PC-3 (cell line): ENCODE measurements around the gene PAM16.

Experiments used
- EZH2phosphoT487 ChIP-seq: fragments of 300-600 bp; sonication (generic); IDR thresholded peaks from 2 replicates; pipeline ENCODE4 v1.6.1; 2018; ENCODE audit warnings: mild to moderate bottlenecking, antibody characterized with exemption, low read length, borderline replicate concordance
- TF ChIP-seq, protein P1 (sequence below): fragments of 300-600 bp; sonication (generic); conservative IDR thresholded peaks from 2 replicates; pipeline ENCODE4 v1.5.1; 2017; ENCODE audit warnings: antibody characterized with exemption, low read depth, mild to moderate bottlenecking, low read length

DNA sequence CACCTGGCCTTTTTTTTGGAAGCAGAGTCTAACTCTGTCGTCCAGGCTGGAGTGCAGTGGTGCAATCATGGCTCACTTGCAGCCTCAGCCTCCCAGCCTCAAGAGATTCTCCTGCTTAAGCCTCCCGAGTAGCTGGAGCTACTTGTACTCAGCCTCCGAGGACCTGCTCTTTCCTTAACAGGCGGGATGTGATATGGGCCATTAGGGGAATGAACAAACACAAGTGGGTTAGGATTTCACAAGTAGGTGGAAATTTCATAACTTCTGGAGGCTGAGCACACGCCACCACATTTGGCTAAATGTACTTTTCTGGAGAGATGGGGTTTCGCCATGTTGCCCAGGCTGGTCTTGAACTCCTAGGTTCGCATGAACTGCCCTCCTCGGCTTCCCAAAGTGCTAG is 4.1 kb downstream of the PAM16 start:
- TF ChIP-seq, protein P1, sequence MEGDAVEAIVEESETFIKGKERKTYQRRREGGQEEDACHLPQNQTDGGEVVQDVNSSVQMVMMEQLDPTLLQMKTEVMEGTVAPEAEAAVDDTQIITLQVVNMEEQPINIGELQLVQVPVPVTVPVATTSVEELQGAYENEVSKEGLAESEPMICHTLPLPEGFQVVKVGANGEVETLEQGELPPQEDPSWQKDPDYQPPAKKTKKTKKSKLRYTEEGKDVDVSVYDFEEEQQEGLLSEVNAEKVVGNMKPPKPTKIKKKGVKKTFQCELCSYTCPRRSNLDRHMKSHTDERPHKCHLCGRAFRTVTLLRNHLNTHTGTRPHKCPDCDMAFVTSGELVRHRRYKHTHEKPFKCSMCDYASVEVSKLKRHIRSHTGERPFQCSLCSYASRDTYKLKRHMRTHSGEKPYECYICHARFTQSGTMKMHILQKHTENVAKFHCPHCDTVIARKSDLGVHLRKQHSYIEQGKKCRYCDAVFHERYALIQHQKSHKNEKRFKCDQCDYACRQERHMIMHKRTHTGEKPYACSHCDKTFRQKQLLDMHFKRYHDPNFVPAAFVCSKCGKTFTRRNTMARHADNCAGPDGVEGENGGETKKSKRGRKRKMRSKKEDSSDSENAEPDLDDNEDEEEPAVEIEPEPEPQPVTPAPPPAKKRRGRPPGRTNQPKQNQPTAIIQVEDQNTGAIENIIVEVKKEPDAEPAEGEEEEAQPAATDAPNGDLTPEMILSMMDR: no peak
- no peak for TF ChIP-seq EZH2phosphoT487
